CD14-positive monocyte (primary cell): ENCODE results near the gene SPTBN4. TPM values are rescaled to one million over a fixed set of nuclear protein-coding genes. Genes with fewer than 3 reads are reported as not detected.
"Not testable (repeated sequence)": the region's sequence is repeated elsewhere in the genome, so short reads cannot be mapped to it uniquely, and the experiment has no call there.

Experiments used
- DNase-seq, 3 donors: peaks; one replicate each; pipeline ENCODE4 v3.0.0-alpha.2; 2011 to 2022
- H2AFZ ChIP-seq: 2 replicates; pipeline ENCODE4 v1.6.0; 2012; ENCODE audit warnings: mild to moderate bottlenecking, low read depth, low read length, inconsistent platforms; ENCODE audit not compliant: insufficient read depth, poor library complexity, severe bottlenecking
- H3K27ac ChIP-seq, 2 donors: 1 replicate in 1 of 2; 2 replicates in 1 of 2; pipeline ENCODE4 v1.5.1; 2012 to 2013; ENCODE audit warnings: low read length in 2 of 2, control low read depth in 1 of 2, inconsistent platforms in 1 of 2, low read depth in 1 of 2, mild to moderate bottlenecking in 1 of 2
- H3K27me3 ChIP-seq, 2 donors: one replicate each; pipeline versions ENCODE4 v1.6.0 to v1.6.1; 2011 to 2013; ENCODE audit warnings: low read length in 2 of 2; ENCODE audit not compliant: control insufficient read depth in 2 of 2, insufficient read depth in 2 of 2
- H3K36me3 ChIP-seq, 2 donors: replicated peaks in 1 of 2; 1 replicate in 1 of 2; 2 replicates in 1 of 2; pipeline versions ENCODE4 v1.5.1 to v1.6.1; 2012 to 2013; ENCODE audit warnings: low read length in 2 of 2, control low read depth in 1 of 2, inconsistent platforms in 1 of 2, mild to moderate bottlenecking in 1 of 2; ENCODE audit not compliant: insufficient read depth in 2 of 2, control insufficient read depth in 1 of 2
- H3K4me1 ChIP-seq, 2 donors: 1 replicate in 1 of 2; 2 replicates in 1 of 2; pipeline versions ENCODE4 v1.5.1 to v1.6.1; 2012 to 2013; ENCODE audit warnings: low read length in 2 of 2, control low read depth in 1 of 2, inconsistent platforms in 1 of 2, mild to moderate bottlenecking in 1 of 2, moderate library complexity in 1 of 2; ENCODE audit not compliant: insufficient read depth in 2 of 2, control insufficient read depth in 1 of 2
- H3K4me2 ChIP-seq: replicated peaks from 2 replicates; pipeline ENCODE3; 2012; ENCODE audit warnings: low read length, moderate library complexity, mild to moderate bottlenecking; ENCODE audit not compliant: poor library complexity, severe bottlenecking; ENCODE audit errors: extremely low read depth
- H3K4me3 ChIP-seq, 3 experiments: fragments of 200-600 bp in 1 of 3; sonication (generic) in 1 of 3; replicated peaks in 1 of 3; 1 replicate in 2 of 3; 2 replicates in 1 of 3; pipeline ENCODE4 v1.5.1; 2011 to 2013; ENCODE audit warnings: low read length in 3 of 3, mild to moderate bottlenecking in 3 of 3, control low read depth in 2 of 3, low read depth in 2 of 3, inconsistent platforms in 1 of 3, moderate library complexity in 1 of 3
- H3K79me2 ChIP-seq: 2 replicates; pipeline ENCODE4 v1.6.0; 2012; ENCODE audit warnings: mild to moderate bottlenecking, control low read depth, inconsistent platforms, low read length, moderate library complexity; ENCODE audit not compliant: insufficient read depth
- H3K9ac ChIP-seq: 2 replicates; pipeline ENCODE4 v1.6.0; 2017; ENCODE audit warnings: low read length, mild to moderate bottlenecking; ENCODE audit not compliant: insufficient read depth, poor library complexity, severe bottlenecking
- H3K9me3 ChIP-seq, 2 donors: replicated peaks in 1 of 2; 1 replicate in 1 of 2; 2 replicates in 1 of 2; pipeline versions ENCODE4 v1.5.1 to v1.6.1; 2012 to 2013; ENCODE audit warnings: low read length in 2 of 2, control low read depth in 1 of 2; ENCODE audit not compliant: control insufficient read depth in 1 of 2, insufficient read depth in 1 of 2
- H4K20me1 ChIP-seq: 2 replicates; pipeline ENCODE4 v1.6.0; 2012; ENCODE audit warnings: mild to moderate bottlenecking, low read length, control low read depth, moderate library complexity; ENCODE audit not compliant: insufficient read depth
- H3K27ac Mint-ChIP-seq, 7 donors: one replicate each; pipeline ENCODE4 v1.8.0; 2020; ENCODE audit warnings: mild to moderate bottlenecking in 7 of 7, mixed read lengths in 7 of 7, moderate library complexity in 6 of 7, inconsistent platforms in 2 of 7
- H3K27me3 Mint-ChIP-seq, 3 donors: one replicate each; pipeline ENCODE4 v1.8.0; 2021 to 2022; ENCODE audit warnings: low read depth in 3 of 3, mild to moderate bottlenecking in 3 of 3, mixed read lengths in 3 of 3, moderate library complexity in 3 of 3, inconsistent platforms in 1 of 3
- H3K36me3 Mint-ChIP-seq, 2 donors: one replicate each; pipeline ENCODE4 v1.8.0; 2020; ENCODE audit warnings: mixed read lengths in 2 of 2, inconsistent platforms in 1 of 2, mild to moderate bottlenecking in 1 of 2
- H3K4me1 Mint-ChIP-seq: one replicate; pipeline ENCODE4 v1.8.0; 2020; ENCODE audit warnings: mild to moderate bottlenecking, mixed read lengths
- H3K4me3 Mint-ChIP-seq, 2 donors: one replicate each; pipeline ENCODE4 v1.8.0; 2020; ENCODE audit warnings: mild to moderate bottlenecking in 2 of 2, mixed read lengths in 2 of 2, moderate library complexity in 1 of 2
- H3K9me3 Mint-ChIP-seq, 7 donors: one replicate each; pipeline ENCODE4 v1.8.0; 2020 to 2022; ENCODE audit warnings: mixed read lengths in 7 of 7, mild to moderate bottlenecking in 6 of 7, moderate library complexity in 6 of 7, inconsistent platforms in 2 of 7
- CTCF ChIP-seq: fragments of 200-600 bp; IDR thresholded peaks from one replicate; pipeline ENCODE4 v1.8.0; 2022; ENCODE audit warnings: antibody characterized with exemption, mild to moderate bottlenecking
- WGBS: methylation state at CpG from one replicate; pipeline ENCODE4 v1.1.5; 2013; ENCODE audit warnings: missing lambda C conversion rate; ENCODE audit not compliant: insufficient coverage; 5-methylcytosine and 5-hydroxymethylcytosine counted together
- intact Hi-C, 2 donors: fragments of 100-400 bp; cut with micrococcal nuclease; formaldehyde crosslinking; loops; one replicate each; pipeline versions ENCODE4 v1.15.0 to v1.15.1; 2023
- polyA plus RNA-seq, 3 donors: library from polyadenylated mRNA; depleted of rRNA in 1 of 3; unstranded in 2 of 3; stranded (reverse) in 1 of 3; fragments of 300-500 nt in 2 of 3; fragments of >200 nt in 1 of 3; fragmentation: Illumina TruSeq in 2 of 3; gene quantifications; 1 replicate in 2 of 3; 2 replicates in 1 of 3; pipeline ENCODE4 v1.2.3, GENCODE V29; 2012 to 2021

SPTBN4 gene
- polyA plus RNA-seq, 3 donors, result 0.07 TPM; not detected in 2

DNA sequence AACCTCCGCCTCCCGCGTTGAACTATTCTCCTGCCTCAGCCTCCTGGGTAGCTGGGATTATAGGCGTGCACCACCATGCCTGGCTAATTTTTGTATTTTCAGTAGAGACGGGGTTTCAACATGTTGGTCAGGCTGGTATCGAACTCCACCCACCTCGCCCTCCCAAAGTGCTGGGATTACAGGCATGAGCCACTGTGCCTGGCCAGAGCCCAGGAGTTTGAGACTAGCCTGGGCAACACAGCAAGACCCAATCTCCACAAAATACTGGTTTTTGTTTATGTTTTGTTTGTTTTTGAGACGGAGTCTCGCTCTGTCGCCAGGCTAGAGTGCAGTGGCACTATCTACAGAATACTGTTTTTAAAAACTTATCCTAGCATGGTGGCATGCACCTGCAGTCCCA, 36.6 kb upstream of the SPTBN4 start:
- H3K36me3 ChIP-seq, DNase-seq, H3K4me3 Mint-ChIP-seq, H3K36me3 Mint-ChIP-seq, H3K27me3 ChIP-seq, H2AFZ ChIP-seq, H3K9ac ChIP-seq, H3K27me3 Mint-ChIP-seq, H3K4me3 ChIP-seq, H3K27ac Mint-ChIP-seq, H4K20me1 ChIP-seq, H3K4me2 ChIP-seq, H3K9me3 Mint-ChIP-seq, H3K79me2 ChIP-seq, H3K9me3 ChIP-seq, intact Hi-C loops, H3K27ac ChIP-seq: not testable (repeated sequence)
- WGBS, result 88% methylated on average over 2 of the region's 10 CpGs
- H3K4me1 ChIP-seq, result peaks cover 33 to 35% of the 10 kb centered on the region in 2 donors
- H3K4me1 Mint-ChIP-seq, result peaks cover 32% of the 10 kb centered on the region

GRCh38 chr19:40431698-40432097, 35.1 kb upstream of the SPTBN4 start:
- H3K4me3 ChIP-seq, result no peak overlapping the region
- TF ChIP-seq CTCF, result no peak
- no peaks in the 10 kb centered on the region for H3K36me3 ChIP-seq
- peaks cover 42 to 43% of the 10 kb centered on the region in 2 donors for H3K4me1 ChIP-seq
- intact Hi-C loops, result no loop called here
- no peaks in the 10 kb centered on the region for H3K27me3 ChIP-seq
- no peak for DNase-seq
- Mint-ChIP-seq H3K4me1 (peaks cover 39% of the 10 kb centered on the region), H3K27ac (no peak overlapping the region), H3K36me3 (no peaks in the 10 kb centered on the region), H3K9me3 (peaks cover 0 to 2% (median 0%) of the 10 kb centered on the region in 7 donors), H3K4me3 (no peak overlapping the region), H3K27me3 (peaks cover 0 to 3% (median 0%) of the 10 kb centered on the region in 3 donors)
- no peak overlapping the region for H3K4me2 ChIP-seq
- peaks cover 8% of the 10 kb centered on the region for H3K79me2 ChIP-seq
- H3K27ac ChIP-seq, result no peak overlapping the region
- H2AFZ ChIP-seq, result no peak overlapping the region
- WGBS, result no CpG with 5 or more reads among the region's 3 CpGs
- no peak overlapping the region for H3K9ac ChIP-seq
- H3K9me3 ChIP-seq, result no peaks in the 10 kb centered on the region
- H4K20me1 ChIP-seq, result no peaks in the 10 kb centered on the region

GRCh38 chr19:40432760-40433159, 34.0 kb upstream of the SPTBN4 start:
- H3K36me3 Mint-ChIP-seq, intact Hi-C loops, H3K79me2 ChIP-seq, H3K27me3 Mint-ChIP-seq, H4K20me1 ChIP-seq, DNase-seq, H3K9me3 ChIP-seq, H3K27me3 ChIP-seq, H3K9me3 Mint-ChIP-seq, H3K36me3 ChIP-seq: not testable (repeated sequence)
- H3K9ac ChIP-seq, result peak overlapping the region; percentile 75
- peak overlapping the region in 2 of 3 experiments; percentile 27 to 80 for H3K4me3 ChIP-seq
- H3K4me3 Mint-ChIP-seq, result peak overlapping the region; percentile 86 to 97
- H3K27ac ChIP-seq, result peak overlapping the region; percentile 86 to 91
- H2AFZ ChIP-seq, result peak overlapping the region; percentile 88
- 56% methylated on average over 3 of the region's 7 CpGs for WGBS
- H3K4me2 ChIP-seq, result peak overlapping the region; percentile 79
- H3K4me1 Mint-ChIP-seq, result peaks cover 39% of the 10 kb centered on the region
- peaks cover 42 to 43% of the 10 kb centered on the region in 2 donors for H3K4me1 ChIP-seq
- peak overlapping the region; percentile 98 to 100 (median 99) for H3K27ac Mint-ChIP-seq
